HFF-Myc (cell line): ENCODE data around the gene ST6GAL1.

Experiments used
- DNase-seq: peaks from one replicate; pipeline ENCODE4 v3.0.0-alpha.2; 2011; ENCODE audit warnings: low read depth; ENCODE audit errors: extremely low read depth
- H3K4me3 ChIP-seq: replicated peaks from 2 replicates; pipeline ENCODE4 v1.5.1; 2011; ENCODE audit warnings: low read depth, mild to moderate bottlenecking, control low read depth, low read length
- TF ChIP-seq, protein P1 (sequence below): IDR thresholded peaks from 2 replicates; pipeline ENCODE4 v1.5.1; 2012; ENCODE audit warnings: mild to moderate bottlenecking, low read depth, low read length, control low read depth; ENCODE audit errors: missing control alignments

The ST6GAL1 gene

DNA sequence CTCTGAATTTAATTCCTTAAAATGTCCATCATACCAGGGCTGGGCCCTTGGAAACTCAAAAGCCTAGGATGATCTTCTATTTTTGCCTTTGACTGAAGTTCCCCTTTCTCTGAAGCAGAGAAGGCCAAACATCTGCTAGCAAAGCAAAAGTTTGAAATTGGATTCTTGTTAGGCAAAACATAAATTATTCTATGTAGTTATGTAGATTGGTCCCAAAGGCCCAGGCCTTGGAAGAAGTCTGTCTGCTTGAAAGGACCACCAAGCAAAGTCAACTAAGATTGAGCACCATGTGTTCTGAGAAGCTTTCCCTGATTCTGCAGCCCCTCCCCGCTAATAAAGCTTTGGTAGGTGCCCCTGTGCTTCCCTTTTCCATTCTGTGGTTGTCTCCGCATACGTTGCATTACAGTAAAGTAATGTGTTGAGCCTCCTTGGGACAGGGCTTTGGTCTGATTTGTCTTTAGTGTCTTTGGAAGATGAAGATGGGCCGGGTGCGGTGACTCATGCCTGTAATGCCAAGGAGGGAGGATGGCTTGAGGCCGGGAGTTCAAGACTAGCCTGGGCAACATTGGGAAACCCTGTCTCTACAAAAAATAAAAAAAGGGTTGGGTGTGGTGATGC is 152.5 kb downstream of the ST6GAL1 start:
- TF ChIP-seq, protein P1, sequence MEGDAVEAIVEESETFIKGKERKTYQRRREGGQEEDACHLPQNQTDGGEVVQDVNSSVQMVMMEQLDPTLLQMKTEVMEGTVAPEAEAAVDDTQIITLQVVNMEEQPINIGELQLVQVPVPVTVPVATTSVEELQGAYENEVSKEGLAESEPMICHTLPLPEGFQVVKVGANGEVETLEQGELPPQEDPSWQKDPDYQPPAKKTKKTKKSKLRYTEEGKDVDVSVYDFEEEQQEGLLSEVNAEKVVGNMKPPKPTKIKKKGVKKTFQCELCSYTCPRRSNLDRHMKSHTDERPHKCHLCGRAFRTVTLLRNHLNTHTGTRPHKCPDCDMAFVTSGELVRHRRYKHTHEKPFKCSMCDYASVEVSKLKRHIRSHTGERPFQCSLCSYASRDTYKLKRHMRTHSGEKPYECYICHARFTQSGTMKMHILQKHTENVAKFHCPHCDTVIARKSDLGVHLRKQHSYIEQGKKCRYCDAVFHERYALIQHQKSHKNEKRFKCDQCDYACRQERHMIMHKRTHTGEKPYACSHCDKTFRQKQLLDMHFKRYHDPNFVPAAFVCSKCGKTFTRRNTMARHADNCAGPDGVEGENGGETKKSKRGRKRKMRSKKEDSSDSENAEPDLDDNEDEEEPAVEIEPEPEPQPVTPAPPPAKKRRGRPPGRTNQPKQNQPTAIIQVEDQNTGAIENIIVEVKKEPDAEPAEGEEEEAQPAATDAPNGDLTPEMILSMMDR = no peak
- no peak overlapping the region for H3K4me3 ChIP-seq
- DNase-seq = no peak

DNA sequence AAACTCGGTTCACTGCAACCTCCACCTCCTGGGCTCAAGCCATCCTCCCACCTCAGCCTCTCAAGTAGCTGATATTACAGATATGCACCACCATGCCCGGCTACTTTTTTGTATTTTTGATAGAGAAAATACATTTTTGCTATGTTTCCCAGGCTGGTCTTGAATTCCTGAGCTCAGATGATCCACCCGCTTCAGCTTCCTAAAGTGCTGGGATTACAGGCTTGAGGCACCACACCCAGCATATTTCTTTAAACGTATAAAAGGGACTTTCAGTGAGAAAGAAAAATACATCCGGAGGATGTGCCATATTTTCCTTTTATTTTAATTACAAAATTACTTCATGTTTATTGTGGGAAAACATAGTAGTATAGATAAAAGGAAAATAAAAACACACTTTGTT is 153.8 kb downstream of the ST6GAL1 start:
- H3K4me3 ChIP-seq = no peak overlapping the region
- TF ChIP-seq, protein P1 = no peak
- no peak for DNase-seq

DNA sequence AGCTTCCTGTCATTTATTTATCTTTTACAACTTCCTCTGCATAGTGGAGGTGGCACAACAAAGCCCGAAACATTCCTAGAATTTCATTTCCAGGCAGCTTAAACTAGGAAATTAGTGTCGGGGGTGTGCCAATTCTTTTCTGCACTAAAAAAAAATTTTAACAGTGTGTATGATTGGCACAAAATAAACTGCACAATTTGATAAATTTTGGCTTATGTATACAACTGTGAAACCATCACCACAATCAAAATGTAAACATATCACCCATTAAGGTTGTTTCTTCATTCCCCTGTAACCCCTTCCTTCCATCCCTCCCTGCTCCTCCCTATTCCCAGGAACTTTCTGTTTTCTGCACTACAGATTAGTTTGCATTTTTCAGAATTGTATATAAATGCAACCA is 154.3 kb downstream of the ST6GAL1 start:
- H3K4me3 ChIP-seq = no peak overlapping the region
- TF ChIP-seq, protein P1 = no peak
- DNase-seq = no peak

DNA sequence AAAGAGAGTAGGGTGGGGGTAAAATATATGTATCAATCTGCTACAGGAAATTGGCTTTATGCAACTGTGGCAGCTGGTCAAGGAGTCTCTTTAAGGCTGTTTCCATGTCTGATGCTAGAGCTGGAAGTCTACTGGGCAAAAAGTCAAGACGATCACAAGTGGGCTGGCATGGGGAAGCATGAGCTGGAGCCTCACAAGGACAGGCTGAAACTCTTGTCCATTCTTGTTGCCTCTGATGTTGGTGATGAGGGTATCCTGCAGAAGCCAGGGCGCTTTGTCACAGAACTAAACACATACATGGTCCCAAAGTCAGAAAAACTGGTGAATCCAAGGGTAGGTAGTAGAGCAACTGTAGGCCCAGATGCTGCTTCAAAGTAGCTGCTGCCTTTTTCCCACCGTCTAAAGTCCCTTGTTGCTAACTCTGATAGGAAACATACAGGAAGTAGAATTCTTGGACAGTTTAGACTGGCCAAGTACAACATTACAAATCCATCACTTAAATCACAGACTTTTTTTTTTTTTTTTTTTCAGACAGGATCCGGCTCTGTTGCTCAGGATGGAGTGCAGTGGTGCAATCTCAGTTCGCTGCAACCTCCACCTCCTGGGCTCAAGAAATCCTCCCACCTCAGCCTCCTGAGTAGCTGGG is 154.8 kb downstream of the ST6GAL1 start:
- TF ChIP-seq, protein P1 = no peak
- no peak overlapping the region for H3K4me3 ChIP-seq
- no peak for DNase-seq

DNA sequence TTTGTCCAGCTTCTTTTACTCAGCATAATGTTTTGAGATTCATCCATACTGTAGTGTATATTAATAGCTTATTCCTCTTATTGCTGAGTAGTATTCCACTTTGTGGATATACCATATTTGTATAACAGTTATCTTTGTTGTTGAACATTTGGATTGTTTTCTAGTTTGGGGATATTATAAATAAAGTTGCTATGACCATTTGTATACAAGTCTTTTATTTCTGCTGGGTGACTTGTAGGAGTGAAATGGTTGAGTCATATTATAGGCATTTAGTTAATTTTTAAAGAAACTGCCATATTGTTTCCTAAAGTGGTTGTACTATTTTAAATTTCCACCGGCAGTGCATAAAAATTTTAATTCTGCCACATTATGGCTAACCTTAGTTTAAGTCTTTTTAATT is 155.6 kb downstream of the ST6GAL1 start:
- TF ChIP-seq, protein P1 = no peak
- DNase-seq = no peak
- H3K4me3 ChIP-seq = no peak overlapping the region

DNA sequence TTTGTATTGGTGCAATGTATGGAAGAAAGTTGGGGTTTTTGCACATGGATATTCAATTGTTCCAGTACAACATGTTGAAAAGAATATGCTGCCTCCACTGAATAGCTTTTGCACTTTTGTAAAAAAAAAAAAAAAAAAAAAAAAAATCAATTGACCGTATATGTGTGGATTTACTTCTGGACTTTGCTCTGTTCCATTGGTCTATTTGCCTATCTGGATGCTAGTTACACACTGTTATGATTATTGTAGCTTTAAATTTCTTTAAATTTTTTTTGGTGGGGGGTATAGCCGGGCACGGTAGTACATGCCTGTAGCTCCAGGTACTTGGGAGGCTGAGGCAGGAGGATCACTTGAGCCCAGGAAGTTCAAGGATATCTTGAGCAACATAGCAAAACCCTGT is 156.5 kb downstream of the ST6GAL1 start:
- TF ChIP-seq, protein P1 = no peak
- no peak overlapping the region for H3K4me3 ChIP-seq
- no peak for DNase-seq
